Neural cell (in vitro differentiated cells): ENCODE measurements around the gene NR2E1.

Source experiments
- EZH2 ChIP-seq: fragments of 200-600, 300-800 bp; shearing (Covaris generic), sonication (generic); IDR thresholded peaks from 2 replicates; pipeline ENCODE4 v1.6.1; 2014; ENCODE audit warnings: antibody characterized with exemption, low read length, borderline replicate concordance, mild to moderate bottlenecking; ENCODE audit not compliant: insufficient read depth, poor library complexity, severe bottlenecking
- POLR2AphosphoS5 ChIP-seq: IDR thresholded peaks from 2 replicates; pipeline ENCODE4 v1.6.1; 2012

- TF ChIP-seq EZH2 (no peak), POLR2AphosphoS5 (no peak)
Observed at GRCh38 chr6:108171918-108172516, 6.2 kb downstream of the NR2E1 start.
